Keratinocyte (primary cell): Measurements from ENCODE around the gene MKS1.

ENCODE experiments used
- EZH2 ChIP-seq: IDR thresholded peaks from one replicate; pipeline ENCODE4 v1.6.1; 2012; ENCODE audit warnings: inconsistent platforms, mild to moderate bottlenecking, low read length, moderate library complexity
- TF ChIP-seq, protein P1 (sequence below), 3 experiments: IDR thresholded peaks in 1 of 3; conservative IDR thresholded peaks in 1 of 3; optimal IDR thresholded peaks in 1 of 3; 2 replicates in 2 of 3; 3 replicates in 1 of 3; pipeline versions ENCODE3 to v1.5.1; 2011; ENCODE audit warnings: low read length in 3 of 3, mild to moderate bottlenecking in 3 of 3, moderate library complexity in 2 of 3, control low read depth in 1 of 3, inconsistent platforms in 1 of 3; ENCODE audit not compliant: insufficient read depth in 2 of 3; ENCODE audit errors: extremely low read depth in 1 of 3

DNA sequence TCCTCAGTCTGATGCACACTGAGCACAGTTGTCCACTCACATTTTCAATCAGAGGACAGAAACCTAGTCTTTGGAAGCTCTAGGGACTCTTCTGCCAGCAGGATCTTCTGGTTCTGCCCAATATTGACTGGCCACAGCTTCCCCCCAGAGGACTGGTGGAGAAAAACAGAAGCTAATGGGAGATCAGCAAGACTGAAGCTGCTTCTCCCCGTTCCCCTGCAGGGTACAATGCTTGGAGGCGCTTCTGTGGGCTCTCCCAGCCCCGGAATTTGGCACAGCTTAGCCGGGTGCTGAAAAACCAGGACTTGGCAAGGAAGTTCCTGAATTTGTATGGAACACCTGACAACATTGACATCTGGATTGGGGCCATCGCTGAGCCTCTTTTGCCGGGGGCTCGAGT is 16.2 kb downstream of the MKS1 start:
- TF ChIP-seq, protein P1, sequence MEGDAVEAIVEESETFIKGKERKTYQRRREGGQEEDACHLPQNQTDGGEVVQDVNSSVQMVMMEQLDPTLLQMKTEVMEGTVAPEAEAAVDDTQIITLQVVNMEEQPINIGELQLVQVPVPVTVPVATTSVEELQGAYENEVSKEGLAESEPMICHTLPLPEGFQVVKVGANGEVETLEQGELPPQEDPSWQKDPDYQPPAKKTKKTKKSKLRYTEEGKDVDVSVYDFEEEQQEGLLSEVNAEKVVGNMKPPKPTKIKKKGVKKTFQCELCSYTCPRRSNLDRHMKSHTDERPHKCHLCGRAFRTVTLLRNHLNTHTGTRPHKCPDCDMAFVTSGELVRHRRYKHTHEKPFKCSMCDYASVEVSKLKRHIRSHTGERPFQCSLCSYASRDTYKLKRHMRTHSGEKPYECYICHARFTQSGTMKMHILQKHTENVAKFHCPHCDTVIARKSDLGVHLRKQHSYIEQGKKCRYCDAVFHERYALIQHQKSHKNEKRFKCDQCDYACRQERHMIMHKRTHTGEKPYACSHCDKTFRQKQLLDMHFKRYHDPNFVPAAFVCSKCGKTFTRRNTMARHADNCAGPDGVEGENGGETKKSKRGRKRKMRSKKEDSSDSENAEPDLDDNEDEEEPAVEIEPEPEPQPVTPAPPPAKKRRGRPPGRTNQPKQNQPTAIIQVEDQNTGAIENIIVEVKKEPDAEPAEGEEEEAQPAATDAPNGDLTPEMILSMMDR (optimal IDR thresholded peaks at IDR 0.05 in 1 of 3, IDR thresholded peaks at IDR 0.05 in 1 of 3, conservative IDR thresholded peaks at IDR 0.05 in 1 of 3; ENCODE audit: extremely low read depth in 1 of 3, insufficient read depth in 2 of 3, low read length in 3 of 3), result no peak
- no peak for TF ChIP-seq EZH2
